ENCODE measurements around the gene AGR2.
"Not testable (repeated sequence)": the region's sequence is repeated elsewhere in the genome, so short reads cannot be mapped to it uniquely, and the experiment has no call there.

Gene AGR2

GRCh38 chr7:16770657-16771329 is 34.0 kb downstream of the AGR2 start:
- no peak for DNase-seq
- in situ Hi-C loops (cut with HindIII; ENCODE audit: low pct_ligation_motif_present, low sequenced_read_pairs), result no loop called here

GRCh38 chr7:16769994-16770393 is 34.8 kb downstream of the AGR2 start:
- DNase-seq; H3K27ac ChIP-seq; H3K36me3 ChIP-seq (replicated peaks); in situ Hi-C loops (cut with HindIII; ENCODE audit: low pct_ligation_motif_present, low sequenced_read_pairs); H3K27me3 ChIP-seq (replicated peaks); H3K4me3 ChIP-seq (ENCODE audit: low read depth, low read length): not testable (repeated sequence)

More at GRCh38 chr7:16770657-16771329, 34.0 kb downstream of the AGR2 start:
- no peak overlapping the region for H3K4me3 ChIP-seq (ENCODE audit: low read depth, low read length)
- H3K36me3 ChIP-seq (replicated peaks), result no peaks in the 10 kb centered on the region
- no peak overlapping the region for H3K27ac ChIP-seq
- TF ChIP-seq CTCF (IDR thresholded peaks at IDR 0.05; ENCODE audit: low read depth, low read length, missing control alignments), result no peak
- no peaks in the 10 kb centered on the region for H3K27me3 ChIP-seq (replicated peaks)

GRCh38 chr7:16765436-16765859 is 39.4 kb downstream of the AGR2 start:
- in situ Hi-C loops (cut with HindIII; ENCODE audit: low pct_ligation_motif_present, low sequenced_read_pairs), result no loop called here
- Histone ChIP-seq H3K36me3 (replicated peaks) (no peaks in the 10 kb centered on the region), H3K4me3 (ENCODE audit: low read depth, low read length) (no peak overlapping the region), H3K27me3 (replicated peaks) (no peaks in the 10 kb centered on the region), H3K27ac (no peak overlapping the region)
- DNase-seq, result no peak
- TF ChIP-seq CTCF (IDR thresholded peaks at IDR 0.05; ENCODE audit: low read depth, low read length, missing control alignments), result no peak

GRCh38 chr7:16764942-16765341 is 39.9 kb downstream of the AGR2 start:
- in situ Hi-C loops (cut with HindIII; ENCODE audit: low pct_ligation_motif_present, low sequenced_read_pairs), result no loop called here
- Histone ChIP-seq H3K27ac (no peak overlapping the region), H3K27me3 (replicated peaks) (no peaks in the 10 kb centered on the region), H3K4me3 (ENCODE audit: low read depth, low read length) (no peak overlapping the region), H3K36me3 (replicated peaks) (no peaks in the 10 kb centered on the region)
- no peak for TF ChIP-seq CTCF (IDR thresholded peaks at IDR 0.05; ENCODE audit: low read depth, low read length, missing control alignments)
- no peak for DNase-seq

GRCh38 chr7:16762177-16762576 is 42.6 kb downstream of the AGR2 start:
- Histone ChIP-seq H3K36me3 (replicated peaks) (no peaks in the 10 kb centered on the region), H3K27me3 (replicated peaks) (no peaks in the 10 kb centered on the region), H3K4me3 (ENCODE audit: low read depth, low read length) (no peak overlapping the region), H3K27ac (no peak overlapping the region)
- DNase-seq, result no peak
- in situ Hi-C loops (cut with HindIII; ENCODE audit: low pct_ligation_motif_present, low sequenced_read_pairs), result no loop called here
- no peak for TF ChIP-seq CTCF (IDR thresholded peaks at IDR 0.05; ENCODE audit: low read depth, low read length, missing control alignments)

- H3K36me3 ChIP-seq (replicated peaks), result no peaks in the 10 kb centered on the region
- no peak overlapping the region for H3K27ac ChIP-seq
- in situ Hi-C loops (cut with HindIII; ENCODE audit: low pct_ligation_motif_present, low sequenced_read_pairs), result no loop called here
- H3K27me3 ChIP-seq (replicated peaks), result no peaks in the 10 kb centered on the region
- no peak for TF ChIP-seq CTCF (IDR thresholded peaks at IDR 0.05; ENCODE audit: low read depth, low read length, missing control alignments)
- DNase-seq, result no peak
- no peak overlapping the region for H3K4me3 ChIP-seq (ENCODE audit: low read depth, low read length)
Measured at GRCh38 chr7:16759840-16760239, 45.0 kb downstream of the AGR2 start.
